Activated CD4-positive, alpha-beta T cell treated with anti-CD3 and anti-CD28 coated beads for 36 hours (primary cell): ENCODE results near the gene GAS2L1. TPM values are rescaled to one million over a fixed set of nuclear protein-coding genes. Genes with fewer than 3 reads are reported as not detected.
"Not testable (repeated sequence)": the region's sequence is repeated elsewhere in the genome, so short reads cannot be mapped to it uniquely, and the experiment has no call there.

Experiments
- ATAC-seq: fragments of 200-7000 bp; cut with Tn5 transposase; one replicate; pipeline ENCODE4 v1.10.0; 2021; ENCODE audit warnings: mild to moderate bottlenecking, moderate library complexity
- CTCF ChIA-PET: fragments of 350-600 bp; sonication (Branson Sonifier 250); formaldehyde crosslinking; loops from one replicate; lab custom pipeline; 2021; ENCODE audit warnings: antibody characterized with exemption; lab: Charles Lee
- POLR2A ChIA-PET: fragments of 350-600 bp; sonication (Branson Sonifier 250); formaldehyde crosslinking; loops from one replicate; lab custom pipeline; 2021; ENCODE audit warnings: antibody characterized with exemption, inconsistent platforms; lab: Charles Lee
- DNase-seq: peaks from one replicate; pipeline ENCODE4 v3.0.0-alpha.2; 2020
- H3K27ac Mint-ChIP-seq: one replicate; pipeline ENCODE4 v1.8.0; 2021; ENCODE audit warnings: mixed read lengths
- H3K27me3 Mint-ChIP-seq: one replicate; pipeline ENCODE4 v1.8.0; 2021; ENCODE audit warnings: mixed read lengths
- H3K36me3 Mint-ChIP-seq: one replicate; pipeline ENCODE4 v1.8.0; 2021; ENCODE audit warnings: low read depth, mixed read lengths
- H3K4me1 Mint-ChIP-seq: one replicate; pipeline ENCODE4 v1.8.0; 2021; ENCODE audit warnings: mixed read lengths
- H3K4me3 Mint-ChIP-seq: one replicate; pipeline ENCODE4 v1.8.0; 2021; ENCODE audit warnings: mild to moderate bottlenecking, moderate library complexity, mixed read lengths
- H3K9me3 Mint-ChIP-seq: one replicate; pipeline ENCODE4 v1.8.0; 2021; ENCODE audit warnings: low read depth, mixed read lengths
- intact Hi-C, 2 experiments: fragments of 100-400 bp; cut with DNase I in 1 of 2; cut with micrococcal nuclease in 1 of 2; formaldehyde crosslinking; loops; one replicate each; pipeline versions ENCODE4 v1.14.2 to v1.15.1; 2022 to 2024; cut with DNase I, micrococcal nuclease
- total RNA-seq, 2 experiments: library from RNA; stranded (reverse); gene quantifications; one replicate each; pipeline ENCODE4 v1.2.3, GENCODE V29; 2021

GAS2L1 gene
- total RNA-seq, 2 experiments from 2014 or later, result 0.84 to 0.98 TPM

DNA sequence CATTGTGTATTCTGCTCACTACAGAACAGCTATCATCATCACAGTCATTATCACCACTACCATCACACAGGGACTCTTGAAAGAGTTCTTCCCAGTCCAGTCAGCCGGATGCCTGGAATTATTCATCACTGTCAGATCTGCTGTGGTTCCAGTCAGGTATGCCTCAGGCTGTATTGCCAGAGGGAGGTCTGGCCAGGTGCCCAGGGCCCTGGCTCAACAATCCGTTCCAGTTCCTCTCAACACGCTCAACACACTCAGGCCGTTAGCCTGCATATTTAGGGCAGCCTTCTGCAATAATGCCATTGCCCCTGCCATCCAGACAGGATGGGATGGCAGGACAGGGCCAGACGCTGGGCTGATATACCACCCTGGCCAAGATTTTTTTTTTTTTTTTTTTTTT lies 37.7 kb downstream of the GAS2L1 start:
- ChIA-PET POLR2A (no interaction called here), CTCF (no interaction called here)
- Mint-ChIP-seq H3K27ac (no peak overlapping the region), H3K36me3 (peaks cover 37% of the 10 kb centered on the region), H3K9me3 (no peaks in the 10 kb centered on the region), H3K27me3 (no peaks in the 10 kb centered on the region), H3K4me3 (no peak overlapping the region), H3K4me1 (no peaks in the 10 kb centered on the region)
- DNase-seq (no peak), ATAC-seq (no peak)
- intact Hi-C loops, result no loop called here

DNA sequence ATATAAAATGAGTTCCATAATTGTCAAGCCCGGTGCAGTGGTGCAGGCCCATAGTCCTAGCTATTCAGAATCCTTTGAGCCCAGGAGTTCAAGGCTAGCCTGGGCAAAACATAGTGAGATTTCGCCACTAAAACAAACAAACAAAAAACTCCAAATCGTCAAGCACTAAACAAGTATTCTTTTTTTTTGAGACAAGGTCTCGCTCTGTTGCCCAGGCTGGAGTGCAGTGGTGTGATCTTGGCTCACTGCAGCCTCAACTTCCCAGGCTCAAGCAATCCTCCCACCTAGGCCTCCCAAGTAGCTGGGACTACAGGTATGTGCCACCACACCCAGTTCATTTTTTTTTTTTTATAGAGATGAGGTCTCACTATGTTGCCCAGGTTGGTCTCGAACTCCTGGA lies 38.4 kb downstream of the GAS2L1 start:
- H3K9me3 Mint-ChIP-seq, ATAC-seq, intact Hi-C loops, H3K4me3 Mint-ChIP-seq, H3K4me1 Mint-ChIP-seq, H3K27me3 Mint-ChIP-seq, DNase-seq, POLR2A ChIA-PET, CTCF ChIA-PET, H3K27ac Mint-ChIP-seq: not testable (repeated sequence)
- peaks cover 30% of the 10 kb centered on the region for H3K36me3 Mint-ChIP-seq

DNA sequence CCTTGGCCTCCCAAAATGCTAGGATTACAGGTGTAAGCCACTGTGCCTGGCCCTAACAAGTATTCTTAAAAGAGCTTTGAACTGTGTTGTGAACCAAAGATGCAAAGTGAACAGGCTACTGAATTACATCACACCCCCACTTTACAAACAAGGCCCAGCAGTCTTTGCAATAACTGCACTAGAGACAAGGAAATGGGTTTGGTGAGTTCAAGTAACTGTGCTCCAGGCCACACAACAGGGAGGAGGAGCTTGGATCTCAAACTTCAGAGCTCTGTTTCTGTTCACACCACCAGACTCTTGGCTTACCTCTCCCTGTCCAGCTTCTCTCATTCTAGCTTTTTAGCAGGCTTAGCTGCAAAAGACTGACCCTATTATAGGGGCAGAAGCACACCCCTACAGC lies 39.5 kb downstream of the GAS2L1 start:
- H3K27ac Mint-ChIP-seq, result no peak overlapping the region

GRCh38 chr22:29346659-29347058 lies 40.2 kb downstream of the GAS2L1 start:
- intact Hi-C loops, result no loop called here
- ChIA-PET CTCF (interaction anchor here (0.7 kb wide), 1 partner anchor 82 kb away, joined by 3 read pairs; no protein-coding TSS in a partner anchor), POLR2A (no interaction called here)
- H3K36me3 Mint-ChIP-seq, result peaks cover 26% of the 10 kb centered on the region
- H3K9me3 Mint-ChIP-seq, result no peaks in the 10 kb centered on the region
- no peaks in the 10 kb centered on the region for H3K4me1 Mint-ChIP-seq
- H3K27me3 Mint-ChIP-seq, result no peaks in the 10 kb centered on the region
- no peak for ATAC-seq
- H3K27ac Mint-ChIP-seq, result no peak overlapping the region
- no peak overlapping the region for H3K4me3 Mint-ChIP-seq
- DNase-seq, result no peak

More for the DNA sequence above, 39.5 kb downstream of the GAS2L1 start:
- H3K4me1 Mint-ChIP-seq, result no peaks in the 10 kb centered on the region
- no peaks in the 10 kb centered on the region for H3K9me3 Mint-ChIP-seq
- no peak overlapping the region for H3K4me3 Mint-ChIP-seq
- ChIA-PET POLR2A (no interaction called here), CTCF (interaction anchor here (0.7 kb wide), 2 partner anchors 83 to 125 kb away, joined by 3 read pairs; no protein-coding TSS in a partner anchor)
- H3K27me3 Mint-ChIP-seq, result no peaks in the 10 kb centered on the region
- peaks cover 28% of the 10 kb centered on the region for H3K36me3 Mint-ChIP-seq
- DNase-seq (no peak), ATAC-seq (no peak)
- intact Hi-C loops, result no loop called here

DNA sequence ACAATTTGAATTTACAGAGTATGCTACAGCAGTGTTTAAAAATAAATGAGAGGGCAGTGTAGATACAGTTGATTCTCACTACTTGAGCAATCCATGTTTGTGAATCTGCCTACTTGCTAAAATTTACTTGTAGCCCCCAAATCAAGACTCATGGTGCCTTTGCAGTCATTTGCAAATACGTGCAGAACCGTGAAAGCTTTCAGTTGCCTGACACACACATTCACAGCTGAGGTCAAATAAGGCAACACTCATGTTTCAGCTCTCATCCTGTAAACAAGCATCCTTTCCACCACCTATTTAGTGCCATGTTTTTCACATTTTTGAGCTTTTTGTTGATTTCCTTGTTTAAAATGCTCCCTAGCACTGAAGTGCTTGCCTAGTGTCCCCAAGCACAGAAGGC lies 41.6 kb downstream of the GAS2L1 start:
- H3K4me3 Mint-ChIP-seq, result no peak overlapping the region
- no peak for DNase-seq
- no peak overlapping the region for H3K27ac Mint-ChIP-seq
- no peaks in the 10 kb centered on the region for H3K27me3 Mint-ChIP-seq
- H3K4me1 Mint-ChIP-seq, result no peaks in the 10 kb centered on the region
- ChIA-PET POLR2A (interaction anchor here (0.7 kb wide), 1 partner anchor 45 kb away, joined by 3 read pairs; no protein-coding TSS in a partner anchor), CTCF (interaction anchor here (0.9 kb wide), 1 partner anchor 194 kb away, joined by 3 read pairs; no protein-coding TSS in a partner anchor)
- no peak for ATAC-seq
- intact Hi-C loops, result no loop called here
- H3K9me3 Mint-ChIP-seq, result no peaks in the 10 kb centered on the region
- peaks cover 27% of the 10 kb centered on the region for H3K36me3 Mint-ChIP-seq

GRCh38 chr22:29348956-29349355 lies 42.5 kb downstream of the GAS2L1 start:
- ChIA-PET CTCF (no interaction called here), POLR2A (no interaction called here)
- no peak for DNase-seq
- Mint-ChIP-seq H3K36me3 (peaks cover 24% of the 10 kb centered on the region), H3K9me3 (no peaks in the 10 kb centered on the region), H3K27me3 (no peaks in the 10 kb centered on the region), H3K27ac (no peak overlapping the region), H3K4me3 (no peak overlapping the region), H3K4me1 (no peaks in the 10 kb centered on the region)
- intact Hi-C loops, result no loop called here
- no peak for ATAC-seq

- Mint-ChIP-seq H3K4me3 (no peak overlapping the region), H3K27me3 (no peaks in the 10 kb centered on the region), H3K9me3 (no peaks in the 10 kb centered on the region), H3K4me1 (no peaks in the 10 kb centered on the region), H3K27ac (no peak overlapping the region), H3K36me3 (peaks cover 24% of the 10 kb centered on the region)
- DNase-seq (no peak), ATAC-seq (no peak)
- ChIA-PET POLR2A (no interaction called here), CTCF (interaction anchor here (0.6 kb wide), 1 partner anchor 9 kb away, joined by 3 read pairs; no protein-coding TSS in a partner anchor)
- intact Hi-C loops, result no loop called here
Measured at GRCh38 chr22:29351042-29351441, 44.6 kb downstream of the GAS2L1 start.

DNA sequence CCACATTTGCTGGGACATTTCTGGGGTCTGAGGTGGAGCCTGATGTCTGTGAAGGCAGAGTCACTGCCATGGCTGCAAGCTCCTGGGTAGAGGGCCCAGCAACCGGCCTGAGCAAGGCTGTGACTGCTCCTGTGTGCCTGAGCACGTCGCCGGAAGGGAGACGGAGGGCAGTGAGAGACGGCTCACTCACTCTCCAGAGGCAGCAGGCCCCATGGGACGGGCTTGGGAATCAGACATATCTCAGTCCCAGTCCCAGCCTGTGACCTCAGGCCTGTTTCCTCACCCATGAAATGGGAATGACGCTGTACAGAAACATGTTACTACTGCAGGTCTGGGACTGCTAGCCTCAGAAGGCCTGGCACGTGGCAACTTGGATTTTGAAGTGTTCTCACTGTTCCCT lies 45.4 kb downstream of the GAS2L1 start:
- ATAC-seq, result no peak
- CTCF ChIA-PET, result interaction anchor here (0.6 kb wide), 1 partner anchor 10 kb away, joined by 3 read pairs; no protein-coding TSS in a partner anchor
- H3K27ac Mint-ChIP-seq, result no peak overlapping the region

GRCh38 chr22:29352778-29353177 lies 46.3 kb downstream of the GAS2L1 start:
- Mint-ChIP-seq H3K4me1 (no peaks in the 10 kb centered on the region), H3K36me3 (peaks cover 19% of the 10 kb centered on the region), H3K27ac (no peak overlapping the region), H3K27me3 (no peaks in the 10 kb centered on the region), H3K9me3 (no peaks in the 10 kb centered on the region), H3K4me3 (no peak overlapping the region)
- no peak for DNase-seq
- ChIA-PET CTCF (no interaction called here), POLR2A (no interaction called here)
- ATAC-seq, result no peak
- intact Hi-C loops, result no loop called here

More for the DNA sequence above, 45.4 kb downstream of the GAS2L1 start:
- DNase-seq, result no peak
- Mint-ChIP-seq H3K4me1 (no peaks in the 10 kb centered on the region), H3K9me3 (no peaks in the 10 kb centered on the region), H3K36me3 (peaks cover 24% of the 10 kb centered on the region), H3K4me3 (no peak overlapping the region), H3K27me3 (no peaks in the 10 kb centered on the region)
- intact Hi-C loops, result no loop called here
- POLR2A ChIA-PET, result no interaction called here

DNA sequence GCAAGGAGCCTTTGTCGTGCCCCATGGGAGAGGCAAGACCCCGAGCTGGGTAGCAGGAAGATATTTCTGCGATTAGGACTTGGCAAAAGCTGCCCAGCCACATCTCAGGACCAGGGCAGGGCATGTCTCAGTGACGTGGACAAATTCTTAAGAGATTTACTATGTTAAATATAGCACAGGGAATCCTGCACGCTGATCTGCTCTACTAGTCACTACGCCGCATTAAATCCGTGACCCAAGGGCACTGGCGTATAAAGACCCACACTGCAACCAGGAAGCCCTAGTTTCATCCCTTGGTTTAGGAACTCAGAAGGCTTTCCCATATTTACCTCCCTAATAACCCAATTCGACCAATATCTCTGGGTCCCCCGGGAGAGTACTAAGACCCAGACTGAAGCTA lies 46.8 kb downstream of the GAS2L1 start:
- ChIA-PET POLR2A (no interaction called here), CTCF (no interaction called here)
- DNase-seq (no peak), ATAC-seq (no peak)
- H3K36me3 Mint-ChIP-seq, result peaks cover 22% of the 10 kb centered on the region
- H3K27me3 Mint-ChIP-seq, result no peaks in the 10 kb centered on the region
- no peaks in the 10 kb centered on the region for H3K4me1 Mint-ChIP-seq
- H3K27ac Mint-ChIP-seq, result no peak overlapping the region
- no peaks in the 10 kb centered on the region for H3K9me3 Mint-ChIP-seq
- no peak overlapping the region for H3K4me3 Mint-ChIP-seq
- intact Hi-C loops, result no loop called here

- DNase-seq, result no peak
- ChIA-PET POLR2A (no interaction called here), CTCF (no interaction called here)
- Mint-ChIP-seq H3K27ac (no peak overlapping the region), H3K4me1 (no peaks in the 10 kb centered on the region), H3K9me3 (no peaks in the 10 kb centered on the region), H3K27me3 (no peaks in the 10 kb centered on the region), H3K4me3 (no peak overlapping the region), H3K36me3 (peaks cover 21% of the 10 kb centered on the region)
- no peak for ATAC-seq
- intact Hi-C loops, result no loop called here
Measured at GRCh38 chr22:29353860-29354259, 47.4 kb downstream of the GAS2L1 start.

DNA sequence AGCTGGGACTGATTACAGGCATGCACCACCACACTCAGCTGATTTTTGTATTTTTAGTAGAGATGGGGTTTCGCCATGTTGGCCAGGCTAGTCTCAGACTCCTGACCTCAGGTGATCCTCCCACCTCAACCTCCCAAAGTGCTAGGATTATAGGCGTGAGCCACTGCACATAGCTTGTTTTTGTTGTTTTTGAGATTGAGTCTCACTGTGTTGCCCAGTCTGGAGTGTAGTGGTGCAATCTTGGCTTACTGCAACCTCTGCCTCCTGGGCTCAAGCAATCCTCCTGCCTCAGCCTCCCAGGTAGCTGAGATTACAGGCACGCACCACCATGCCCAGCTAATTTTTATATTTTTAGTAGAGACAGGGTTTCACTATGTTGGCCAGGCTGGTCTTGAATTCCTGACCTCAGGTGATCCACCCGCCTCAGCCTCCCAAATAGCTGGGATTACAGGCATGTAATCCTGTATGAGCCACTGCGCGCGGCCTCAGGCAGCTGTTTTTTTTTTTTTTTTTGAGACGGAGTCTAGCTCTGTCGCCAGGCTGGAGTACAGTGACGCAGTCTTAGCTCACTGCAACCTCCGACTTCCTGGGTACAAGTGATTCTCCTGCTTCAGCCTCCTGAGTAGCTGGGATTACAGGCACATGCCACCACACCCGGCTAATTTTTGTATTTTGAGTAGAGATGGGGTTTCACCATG lies 50.9 kb downstream of the GAS2L1 start:
- intact Hi-C loops, ATAC-seq, H3K4me1 Mint-ChIP-seq, H3K27me3 Mint-ChIP-seq, POLR2A ChIA-PET, H3K4me3 Mint-ChIP-seq, H3K27ac Mint-ChIP-seq, DNase-seq, H3K9me3 Mint-ChIP-seq: not testable (repeated sequence)
- CTCF ChIA-PET, result interaction anchor here (0.7 kb wide), 1 partner anchor 90 kb away, joined by 3 read pairs; no protein-coding TSS in a partner anchor
- H3K36me3 Mint-ChIP-seq, result peaks cover 32% of the 10 kb centered on the region
